NCI-H510A (cell line): Measurements from ENCODE around the gene ELMO1.

ENCODE experiments used
- DNase-seq: peaks from one replicate; lab custom pipeline; 2025; lab: John Stamatoyannopoulos, UW

Gene ELMO1

GRCh38 chr7:37430640-37431039, 18.0 kb downstream of the ELMO1 start:
- DNase-seq = no peak

- no peak for DNase-seq
These were observed 18.5 kb downstream of the ELMO1 start for GRCh38 chr7:37430171-37430570.

GRCh38 chr7:37429435-37429791, 19.3 kb downstream of the ELMO1 start:
- no peak for DNase-seq

- DNase-seq = no peak
These were observed 19.8 kb downstream of the ELMO1 start for GRCh38 chr7:37428681-37429434.

- no peak for DNase-seq
These were observed 21.3 kb downstream of the ELMO1 start for GRCh38 chr7:37427276-37427940.

GRCh38 chr7:37425498-37425897, 23.2 kb downstream of the ELMO1 start:
- no peak for DNase-seq

- DNase-seq = no peak
These were observed 23.7 kb downstream of the ELMO1 start for GRCh38 chr7:37424995-37425394.

GRCh38 chr7:37424521-37424920, 24.1 kb downstream of the ELMO1 start:
- no peak for DNase-seq

- no peak for DNase-seq
These were observed 26.7 kb downstream of the ELMO1 start for GRCh38 chr7:37421861-37422500.

GRCh38 chr7:37420946-37421695, 27.5 kb downstream of the ELMO1 start:
- no peak for DNase-seq

GRCh38 chr7:37419496-37419895, 29.2 kb downstream of the ELMO1 start:
- no peak for DNase-seq

- no peak for DNase-seq
These were observed 30.3 kb downstream of the ELMO1 start for GRCh38 chr7:37418381-37418780.

GRCh38 chr7:37417107-37417474, 31.6 kb downstream of the ELMO1 start:
- no peak for DNase-seq

GRCh38 chr7:37416378-37417106, 32.1 kb downstream of the ELMO1 start:
- no peak for DNase-seq

- DNase-seq = no peak
These were observed 33.0 kb downstream of the ELMO1 start for GRCh38 chr7:37415629-37416028.

- no peak for DNase-seq
These were observed 34.2 kb downstream of the ELMO1 start for GRCh38 chr7:37414352-37414983.

GRCh38 chr7:37411444-37412034, 37.1 kb downstream of the ELMO1 start:
- no peak for DNase-seq

- no peak for DNase-seq
These were observed 38.1 kb downstream of the ELMO1 start for GRCh38 chr7:37410305-37411229.

GRCh38 chr7:37409461-37409860, 39.2 kb downstream of the ELMO1 start:
- DNase-seq = no peak
